Stimulated activated CD8-positive, alpha-beta memory T cell treated with anti-CD3 and anti-CD28 coated beads, Interleukin-12 subunit alpha, Interleukin-12 subunit beta, amount 100 ng/mL, for 4 hours (primary cell): ENCODE results near the gene CDK5RAP3.
"Not testable (repeated sequence)": the region's sequence is repeated elsewhere in the genome, so short reads cannot be mapped to it uniquely, and the experiment has no call there.

Source experiments
- DNase-seq: peaks from one replicate; pipeline ENCODE4 v3.0.0-alpha.2; 2020; ENCODE audit warnings: low read depth

CDK5RAP3 gene

GRCh38 chr17:47970725-47971499 is at the start of gene CDK5RAP3:
CDK5RAP3 (plus strand) TSS chr17:47971113; CDS start chr17:47971147, 34 bp downstream.
- DNase-seq: peak; percentile 98

GRCh38 chr17:47924785-47925677 is 45.9 kb upstream of the CDK5RAP3 start:
- DNase-seq: no peak

- no peak for DNase-seq
Measured at GRCh38 chr17:47925678-47925988, 45.3 kb upstream of the CDK5RAP3 start.

GRCh38 chr17:47927821-47928400 is 43.0 kb upstream of the CDK5RAP3 start:
- no peak for DNase-seq

- no peak for DNase-seq
Measured at GRCh38 chr17:47928415-47928814, 42.5 kb upstream of the CDK5RAP3 start.

- DNase-seq: no peak
Measured at GRCh38 chr17:47929218-47930000, 41.5 kb upstream of the CDK5RAP3 start.

GRCh38 chr17:47931848-47932247 is 39.1 kb upstream of the CDK5RAP3 start:
- DNase-seq: no peak

GRCh38 chr17:47934856-47935255 is 36.1 kb upstream of the CDK5RAP3 start:
- no peak for DNase-seq

- DNase-seq: not testable (repeated sequence)
Measured at GRCh38 chr17:47935468-47935867, 35.4 kb upstream of the CDK5RAP3 start.

- no peak for DNase-seq
Measured at GRCh38 chr17:47935961-47936360, 35.0 kb upstream of the CDK5RAP3 start.

GRCh38 chr17:47937941-47938340 is 33.0 kb upstream of the CDK5RAP3 start:
- no peak for DNase-seq

GRCh38 chr17:47941246-47942095 is 29.4 kb upstream of the CDK5RAP3 start, which contains the start of gene PNPO:
PNPO (plus strand) TSS chr17:47941571; CDS start chr17:47941676, 105 bp downstream.
- DNase-seq: peak; percentile 87

GRCh38 chr17:47942096-47942510 is 28.8 kb upstream of the CDK5RAP3 start:
- no peak for DNase-seq

- no peak for DNase-seq
Measured at GRCh38 chr17:47942568-47942967, 28.3 kb upstream of the CDK5RAP3 start.

GRCh38 chr17:47945080-47945479 is 25.8 kb upstream of the CDK5RAP3 start:
- peak; percentile 3 for DNase-seq

- no peak for DNase-seq
Measured at GRCh38 chr17:47945529-47946508, 25.1 kb upstream of the CDK5RAP3 start.

GRCh38 chr17:47946516-47946915 is 24.4 kb upstream of the CDK5RAP3 start:
- DNase-seq: no peak

GRCh38 chr17:47946929-47947397 is 23.9 kb upstream of the CDK5RAP3 start:
- DNase-seq: peak; percentile 45

GRCh38 chr17:47948706-47949196 is 22.2 kb upstream of the CDK5RAP3 start:
- DNase-seq: no peak
